ENCODE results near the gene RAB26. TPM values are rescaled to one million over a fixed set of nuclear protein-coding genes. Genes with fewer than 3 reads are reported as not detected.

Gene RAB26
- total and polyA plus RNA-seq, 2 experiments from 2014 or later, result 0.71 TPM; not detected in 1

GRCh38 chr16:2171601-2172178 is 23.3 kb downstream of the RAB26 start:
- H4K20me1 ChIP-seq (ENCODE audit: insufficient read depth), result no peaks in the 10 kb centered on the region
- H3K4me3 ChIP-seq, result no peak overlapping the region
- DNase-seq, result no peak
- no peaks in the 10 kb centered on the region for H3K4me1 ChIP-seq (ENCODE audit: insufficient read depth)
- WGBS, 2 experiments (ENCODE audit: low coverage in 1 of 2, low lambda C conversion rate in 2 of 2, missing lambda C conversion rate in 2 of 2), result 92% methylated on average over 27 to 28 of the region's 28 CpGs
- no peak overlapping the region for H3K4me2 ChIP-seq (ENCODE audit: unreplicated experiment)
- H3K36me3 ChIP-seq (ENCODE audit: low read depth), result no peaks in the 10 kb centered on the region; the same call in 1 of the 2 replicates
- TF ChIP-seq EZH2phosphoT487 (IDR thresholded peaks at IDR 0.05; ENCODE audit: insufficient read depth, low read depth), result no peak
- TF ChIP-seq EZH2 (IDR thresholded peaks at IDR 0.05; ENCODE audit: insufficient read depth, poor library complexity, severe bottlenecking), result no peak
- H3K9ac ChIP-seq, result no peak overlapping the region
- H3K9me2 ChIP-seq (ENCODE audit: insufficient read depth), result no peaks in the 10 kb centered on the region
- no peak overlapping the region for H3K27ac ChIP-seq
- H3F3A ChIP-seq (ENCODE audit: insufficient read depth), result no peaks in the 10 kb centered on the region
- no peak overlapping the region for H2AFZ ChIP-seq
- no peaks in the 10 kb centered on the region for H3K9me3 ChIP-seq (ENCODE audit: low read depth)
- peaks cover 10% of the 10 kb centered on the region for H3K79me2 ChIP-seq (ENCODE audit: insufficient read depth)
- no peaks in the 10 kb centered on the region for H3K27me3 ChIP-seq (replicated peaks; ENCODE audit: insufficient read depth)
- in situ Hi-C loops (cut with MboI), result no loop called here

- WGBS, 2 experiments (ENCODE audit: low coverage in 1 of 2, low lambda C conversion rate in 2 of 2, missing lambda C conversion rate in 2 of 2), result 96 to 97% methylated on average over 16 to 29 of the region's 29 CpGs
- Histone ChIP-seq H3K4me2 (ENCODE audit: unreplicated experiment) (no peak overlapping the region), H3K9me2 (ENCODE audit: insufficient read depth) (no peaks in the 10 kb centered on the region), H3K36me3 (ENCODE audit: low read depth) (no peaks in the 10 kb centered on the region; the same call in 1 of the 2 replicates), H3K79me2 (ENCODE audit: insufficient read depth) (no peaks in the 10 kb centered on the region; the same call in none of the 2 replicates), H3K9ac (no peak overlapping the region), H2AFZ (no peak overlapping the region), H3K4me3 (no peak overlapping the region), H3K4me1 (ENCODE audit: insufficient read depth) (no peaks in the 10 kb centered on the region), H3K9me3 (ENCODE audit: low read depth) (no peaks in the 10 kb centered on the region), H4K20me1 (ENCODE audit: insufficient read depth) (no peaks in the 10 kb centered on the region), H3F3A (ENCODE audit: insufficient read depth) (no peaks in the 10 kb centered on the region), H3K27ac (no peak overlapping the region), H3K27me3 (replicated peaks; ENCODE audit: insufficient read depth) (no peaks in the 10 kb centered on the region)
- in situ Hi-C loops (cut with MboI), result no loop called here
- DNase-seq, result no peak
- TF ChIP-seq EZH2phosphoT487 (IDR thresholded peaks at IDR 0.05; ENCODE audit: insufficient read depth, low read depth) (no peak), EZH2 (IDR thresholded peaks at IDR 0.05; ENCODE audit: insufficient read depth, poor library complexity, severe bottlenecking) (no peak)
Observed at GRCh38 chr16:2172688-2173335, 24.4 kb downstream of the RAB26 start.

- Histone ChIP-seq H3K79me2 (ENCODE audit: insufficient read depth) (no peaks in the 10 kb centered on the region), H3F3A (ENCODE audit: insufficient read depth) (no peaks in the 10 kb centered on the region), H2AFZ (no peak overlapping the region), H3K9me3 (ENCODE audit: low read depth) (no peaks in the 10 kb centered on the region), H3K9ac (no peak overlapping the region), H3K27me3 (replicated peaks; ENCODE audit: insufficient read depth) (no peaks in the 10 kb centered on the region), H3K4me3 (no peak overlapping the region), H3K9me2 (ENCODE audit: insufficient read depth) (no peaks in the 10 kb centered on the region), H3K36me3 (ENCODE audit: low read depth) (no peaks in the 10 kb centered on the region; the same call in 1 of the 2 replicates), H3K4me1 (ENCODE audit: insufficient read depth) (no peaks in the 10 kb centered on the region), H3K27ac (no peak overlapping the region), H4K20me1 (ENCODE audit: insufficient read depth) (no peaks in the 10 kb centered on the region), H3K4me2 (ENCODE audit: unreplicated experiment) (no peak overlapping the region)
- TF ChIP-seq EZH2phosphoT487 (IDR thresholded peaks at IDR 0.05; ENCODE audit: insufficient read depth, low read depth) (no peak), EZH2 (IDR thresholded peaks at IDR 0.05; ENCODE audit: insufficient read depth, poor library complexity, severe bottlenecking) (no peak)
- DNase-seq, result no peak
- WGBS, 2 experiments (ENCODE audit: low coverage in 1 of 2, low lambda C conversion rate in 2 of 2, missing lambda C conversion rate in 2 of 2), result 83 to 94% methylated on average over 12 to 14 of the region's 14 CpGs
- in situ Hi-C loops (cut with MboI), result no loop called here
Observed at GRCh38 chr16:2173366-2173765, 24.9 kb downstream of the RAB26 start.

GRCh38 chr16:2173916-2174315 is 25.5 kb downstream of the RAB26 start:
- 93 to 94% methylated on average over 4 of the region's 4 CpGs for WGBS, 2 experiments (ENCODE audit: low coverage in 1 of 2, low lambda C conversion rate in 2 of 2, missing lambda C conversion rate in 2 of 2)

More at GRCh38 chr16:2173916-2174315, 25.5 kb downstream of the RAB26 start:
- no peak for DNase-seq
- Histone ChIP-seq H3F3A (ENCODE audit: insufficient read depth) (no peaks in the 10 kb centered on the region), H3K9me3 (ENCODE audit: low read depth) (no peaks in the 10 kb centered on the region), H4K20me1 (ENCODE audit: insufficient read depth) (no peaks in the 10 kb centered on the region), H3K4me3 (no peak overlapping the region), H3K9ac (no peak overlapping the region), H3K79me2 (ENCODE audit: insufficient read depth) (no peaks in the 10 kb centered on the region), H3K27ac (no peak overlapping the region), H2AFZ (no peak overlapping the region), H3K4me2 (ENCODE audit: unreplicated experiment) (no peak overlapping the region), H3K9me2 (ENCODE audit: insufficient read depth) (no peaks in the 10 kb centered on the region), H3K27me3 (replicated peaks; ENCODE audit: insufficient read depth) (no peaks in the 10 kb centered on the region), H3K36me3 (ENCODE audit: low read depth) (no peaks in the 10 kb centered on the region; the same call in 1 of the 2 replicates), H3K4me1 (ENCODE audit: insufficient read depth) (no peaks in the 10 kb centered on the region)
- no peak for TF ChIP-seq EZH2 (IDR thresholded peaks at IDR 0.05; ENCODE audit: insufficient read depth, poor library complexity, severe bottlenecking)
- TF ChIP-seq EZH2phosphoT487 (IDR thresholded peaks at IDR 0.05; ENCODE audit: insufficient read depth, low read depth), result no peak
- in situ Hi-C loops (cut with MboI), result no loop called here
